ENCODE results near the gene TMEM185A. TPM values are rescaled to one million over a fixed set of nuclear protein-coding genes. Genes with fewer than 3 reads are reported as not detected.
"Not testable (repeated sequence)": the region's sequence is repeated elsewhere in the genome, so short reads cannot be mapped to it uniquely, and the experiment has no call there.

The TMEM185A gene
- total and polyA plus RNA-seq, 2 of the 4 experiments (the other 2 are of a cell fraction), result 9.7 to 12.2 TPM

- H2BK5ac ChIP-seq (ENCODE audit: low read depth, low read length, poor library complexity, severe bottlenecking); H2BK20ac ChIP-seq (ENCODE audit: low read depth, low read length); H3K4me1 ChIP-seq (ENCODE audit: control insufficient read depth, insufficient read depth, low read length); H2AFZ ChIP-seq (replicated peaks; ENCODE audit: low read length, poor library complexity); H3K36me3 ChIP-seq (ENCODE audit: control insufficient read depth, insufficient read depth, low read length); H4K8ac ChIP-seq (ENCODE audit: low read depth in 2 of 2, low read length in 2 of 2); BruUV-seq (replicated peaks); H3K9me1 ChIP-seq (ENCODE audit: insufficient read depth, low read length); H2AK5ac ChIP-seq (ENCODE audit: low read depth, low read length); H3K4me2 ChIP-seq (ENCODE audit: low read depth, low read length); H2BK120ac ChIP-seq (ENCODE audit: low read depth, low read length); H4K91ac ChIP-seq (ENCODE audit: insufficient read depth, low read depth, low read length); H3K4ac ChIP-seq (ENCODE audit: low read depth, low read length); POLR2A ChIA-PET (ENCODE audit: unreplicated experiment); H3K79me1 ChIP-seq (ENCODE audit: low read depth in 1 of 2, low read length in 2 of 2); H2AK9ac ChIP-seq (replicated peaks; ENCODE audit: low read depth, low read length, poor library complexity); dilution Hi-C loops (cut with HindIII; ENCODE audit: low sequenced_read_pairs, unreplicated experiment); H3K56ac ChIP-seq (ENCODE audit: extremely low read depth, insufficient read depth, low read length); H4K5ac ChIP-seq (ENCODE audit: low read depth, low read length); H3K9me3 ChIP-seq (ENCODE audit: control insufficient read depth, insufficient read depth, low read length); H3K4me3 ChIP-seq (ENCODE audit: insufficient read depth, low read depth, low read length); in situ Hi-C loops (cut with MboI; ENCODE audit: low sequenced_read_pairs); H3K14ac ChIP-seq (replicated peaks; ENCODE audit: low read depth, low read length); DNase-seq; H3K18ac ChIP-seq (ENCODE audit: low read depth, low read length); H3K23ac ChIP-seq (ENCODE audit: low read depth, low read length); H2BK15ac ChIP-seq (ENCODE audit: low read depth, low read length); intact Hi-C loops (cut with micrococcal nuclease); H4K20me1 ChIP-seq (ENCODE audit: insufficient read depth, low read length); H3K27me3 ChIP-seq (ENCODE audit: control insufficient read depth, insufficient read depth, low read length); H3K27ac ChIP-seq (ENCODE audit: insufficient read depth, low read length); H3K9ac ChIP-seq (ENCODE audit: low read depth, low read length); CTCF ChIA-PET: not testable (repeated sequence)
- ATAC-seq (ENCODE audit: low read depth), result peak; percentile 76
- WGBS, 2 experiments (ENCODE audit: extremely low coverage in 2 of 2, insufficient read length in 1 of 2), result no CpG with 5 or more reads among the region's 1 CpG
These were observed 58.1 kb downstream of the TMEM185A start for GRCh38 chrX:149573456-149573855.

Measured in IMR-90 (cell line).